VCaP (cell line): ENCODE measurements around the gene MYMX.

ENCODE experiments used
- H3K27ac ChIP-seq: fragments of 450-650 bp; 2 replicates; pipeline ENCODE4 v1.5.1; 2017
- CTCF ChIP-seq: fragments of 450-650 bp; conservative IDR thresholded peaks from 2 replicates; pipeline ENCODE4 v1.5.1; 2017; ENCODE audit warnings: mild to moderate bottlenecking, moderate library complexity

MYMX gene

GRCh38 chr6:44267252-44267651, 50.5 kb downstream of the MYMX start:
- no peak for TF ChIP-seq CTCF
- no peak overlapping the region for H3K27ac ChIP-seq
